PFSK-1 (cell line): ENCODE data around the gene ZEB1.

Experiments
- POLR2AphosphoS5 ChIP-seq: IDR thresholded peaks from 2 replicates; pipeline ENCODE4 v1.6.1; 2012; ENCODE audit warnings: low read depth, mild to moderate bottlenecking, control low read depth, low read length, moderate library complexity
- REST ChIP-seq, 2 experiments: IDR thresholded peaks; 2 replicates each; pipeline versions ENCODE4 v1.6.1 to v1.8.0; 2011 to 2012; ENCODE audit warnings: low read depth in 2 of 2, low read length in 2 of 2, control low read depth in 1 of 2, inconsistent platforms in 1 of 2, mild to moderate bottlenecking in 1 of 2, moderate library complexity in 1 of 2; ENCODE audit not compliant: insufficient read depth in 1 of 2
- SIN3A ChIP-seq: IDR thresholded peaks from 2 replicates; pipeline ENCODE4 v1.6.1; 2012; ENCODE audit warnings: mild to moderate bottlenecking, low read length, moderate library complexity, borderline replicate concordance; ENCODE audit not compliant: insufficient read depth
- TAF1 ChIP-seq: IDR thresholded peaks from 2 replicates; pipeline ENCODE4 v1.6.1; 2012; ENCODE audit warnings: low read length, control low read depth, borderline replicate concordance; ENCODE audit not compliant: insufficient read depth

GRCh38 chr10:31347705-31348104 lies 28.7 kb downstream of the ZEB1 start:
- TF ChIP-seq REST (IDR thresholded peaks at IDR 0.05; ENCODE audit: insufficient read depth in 1 of 2, low read depth in 2 of 2, low read length in 2 of 2), result no peak
- TF ChIP-seq TAF1, result no peak
- TF ChIP-seq POLR2AphosphoS5, result no peak
- no peak for TF ChIP-seq SIN3A
